Sigmoid colon (tissue), 7 donors: ENCODE results near the gene PRR30. TPM values are rescaled to one million over a fixed set of nuclear protein-coding genes. Genes with fewer than 3 reads are reported as not detected.

Experiments used
- DNase-seq: peaks from one replicate; pipeline ENCODE4 v3.0.0-alpha.2; 2019
- H3K27ac ChIP-seq, 4 donors: fragments of 200-600 bp; sonication (generic); one replicate each; pipeline ENCODE4 v1.5.1; 2016 to 2019; ENCODE audit warnings: mild to moderate bottlenecking in 1 of 4
- H3K27me3 ChIP-seq, 3 donors: fragments of 200-600 bp; sonication (generic); one replicate each; pipeline ENCODE4 v1.5.1; 2019; ENCODE audit warnings: mild to moderate bottlenecking in 1 of 3
- H3K36me3 ChIP-seq, 4 donors: fragments of 200-600 bp; sonication (generic); one replicate each; pipeline ENCODE4 v1.5.1; 2016 to 2019
- H3K4me1 ChIP-seq, 4 donors: fragments of 200-600 bp; sonication (generic); one replicate each; pipeline ENCODE4 v1.5.1; 2017 to 2019
- H3K4me3 ChIP-seq, 4 donors: fragments of 200-600 bp; sonication (generic); one replicate each; pipeline ENCODE4 v1.5.1; 2017 to 2019; ENCODE audit warnings: mild to moderate bottlenecking in 2 of 4, moderate library complexity in 1 of 4
- H3K9me3 ChIP-seq, 4 donors: fragments of 200-600 bp in 3 of 4; sonication (generic) in 3 of 4; one replicate each; pipeline versions ENCODE4 v1.5.1 to v1.6.1; 2013 to 2019
- EP300 ChIP-seq, 4 donors: sonication (generic); formaldehyde crosslinking; IDR thresholded peaks; one replicate each; pipeline ENCODE4 v1.6.1; 2017; ENCODE audit warnings: antibody characterized with exemption in 4 of 4
- POLR2A ChIP-seq, 2 donors: fragments of 450-650 bp; IDR thresholded peaks; one replicate each; pipeline ENCODE4 v1.6.1; 2016; ENCODE audit warnings: antibody characterized with exemption in 2 of 2, mild to moderate bottlenecking in 2 of 2, moderate library complexity in 2 of 2
- POLR2AphosphoS5 ChIP-seq, 4 donors: sonication (generic); formaldehyde crosslinking; IDR thresholded peaks; one replicate each; pipeline ENCODE4 v1.6.1; 2017; ENCODE audit warnings: antibody characterized with exemption in 4 of 4
- WGBS, 2 donors: extraction: QIAGEN DNeasy Blood & Tissue Kit; methylation state at CpG; one replicate each; pipeline ENCODE4 v1.1.7; 2013; 5-methylcytosine and 5-hydroxymethylcytosine counted together
- intact Hi-C: fragments of 100-400 bp; cut with DNase I; formaldehyde crosslinking; loops from one replicate; pipeline ENCODE4 v1.15.1; 2023
- polyA plus RNA-seq, 3 donors: library from polyadenylated mRNA; stranded (reverse); fragments of 200-250 nt; gene quantifications; one replicate each; pipeline ENCODE4 v1.2.3, GENCODE V29; 2013
- total RNA-seq, 4 donors: library from RNA; depleted of rRNA; stranded (reverse); fragments of >200 nt; gene quantifications; one replicate each; pipeline ENCODE4 v1.1.0, GENCODE V29; 2016
- TF ChIP-seq, protein P1 (sequence below), 4 experiments: fragments of 450-650 bp in 3 of 4; fragments of 200-600 bp in 1 of 4; IDR thresholded peaks; one replicate each; pipeline ENCODE4 v1.5.1; 2016 to 2019; ENCODE audit warnings: antibody characterized with exemption in 4 of 4, mild to moderate bottlenecking in 3 of 4, moderate library complexity in 2 of 4
- donor health status: healthy with polysubstance abuse.
- donor health status: Bipolar disorder and iron deficiency.
- donor health status: healthy.

Gene PRR30
- total and polyA plus RNA-seq, 7 donors: not detected

DNA sequence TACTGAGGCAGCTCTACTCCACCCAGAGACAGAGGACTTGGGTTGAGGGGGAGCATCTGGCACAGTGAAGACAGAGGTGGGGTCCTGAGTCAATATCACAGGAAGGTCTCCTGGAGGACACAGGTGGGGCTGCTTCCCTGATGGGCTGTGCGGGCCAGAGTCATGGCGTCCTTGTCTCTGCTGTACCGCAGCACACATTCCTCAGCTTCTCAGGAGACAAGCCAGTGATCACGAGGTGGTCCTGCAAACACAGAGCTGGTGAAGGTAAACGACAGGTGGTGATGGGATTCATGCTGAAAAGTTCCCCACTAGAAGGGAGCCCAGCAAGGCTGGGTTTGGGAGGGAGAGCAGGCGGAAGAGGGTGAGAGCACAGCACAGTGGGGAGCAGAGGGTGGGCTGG, 19.3 kb upstream of the PRR30 start:
- Histone ChIP-seq H3K4me3 (no peak overlapping the region), H3K36me3 (no peaks in the 10 kb centered on the region), H3K27ac (no peak overlapping the region), H3K4me1 (no peaks in the 10 kb centered on the region), H3K9me3 (no peaks in the 10 kb centered on the region), H3K27me3 (peaks cover 0 to 5% (median 0%) of the 10 kb centered on the region in 3 donors)
- intact Hi-C loops: no loop called here
- DNase-seq: no peak
- TF ChIP-seq, protein P1, sequence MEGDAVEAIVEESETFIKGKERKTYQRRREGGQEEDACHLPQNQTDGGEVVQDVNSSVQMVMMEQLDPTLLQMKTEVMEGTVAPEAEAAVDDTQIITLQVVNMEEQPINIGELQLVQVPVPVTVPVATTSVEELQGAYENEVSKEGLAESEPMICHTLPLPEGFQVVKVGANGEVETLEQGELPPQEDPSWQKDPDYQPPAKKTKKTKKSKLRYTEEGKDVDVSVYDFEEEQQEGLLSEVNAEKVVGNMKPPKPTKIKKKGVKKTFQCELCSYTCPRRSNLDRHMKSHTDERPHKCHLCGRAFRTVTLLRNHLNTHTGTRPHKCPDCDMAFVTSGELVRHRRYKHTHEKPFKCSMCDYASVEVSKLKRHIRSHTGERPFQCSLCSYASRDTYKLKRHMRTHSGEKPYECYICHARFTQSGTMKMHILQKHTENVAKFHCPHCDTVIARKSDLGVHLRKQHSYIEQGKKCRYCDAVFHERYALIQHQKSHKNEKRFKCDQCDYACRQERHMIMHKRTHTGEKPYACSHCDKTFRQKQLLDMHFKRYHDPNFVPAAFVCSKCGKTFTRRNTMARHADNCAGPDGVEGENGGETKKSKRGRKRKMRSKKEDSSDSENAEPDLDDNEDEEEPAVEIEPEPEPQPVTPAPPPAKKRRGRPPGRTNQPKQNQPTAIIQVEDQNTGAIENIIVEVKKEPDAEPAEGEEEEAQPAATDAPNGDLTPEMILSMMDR (IDR thresholded peaks at IDR 0.05): no peak
- TF ChIP-seq EP300 (IDR thresholded peaks at IDR 0.05) (no peak), POLR2A (IDR thresholded peaks at IDR 0.05) (no peak), POLR2AphosphoS5 (IDR thresholded peaks at IDR 0.05) (no peak)
- 84 to 85% methylated on average over 6 of the region's 6 CpGs for WGBS, 2 donors

DNA sequence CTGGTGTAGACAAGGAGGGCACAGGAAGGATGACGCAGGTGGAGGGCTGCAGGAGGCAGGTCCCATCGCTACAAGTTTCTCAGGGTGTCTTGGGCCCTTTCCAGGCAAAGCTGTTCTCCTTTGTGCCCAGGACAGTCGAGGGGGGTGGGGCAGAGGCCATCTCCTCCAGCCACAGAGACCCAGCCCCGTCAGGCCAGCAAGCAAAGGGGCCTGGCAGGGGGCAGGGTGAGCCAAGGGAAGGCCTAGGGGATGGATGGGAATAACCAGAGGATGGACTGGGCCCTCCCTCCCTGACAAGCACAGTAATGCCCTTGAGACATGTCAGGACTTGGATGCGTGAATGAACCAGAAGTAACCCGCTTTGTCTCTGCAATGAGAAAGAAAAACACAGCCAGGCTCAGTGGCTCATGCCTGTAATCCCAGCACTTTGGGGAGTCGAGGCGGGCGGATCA, 15.9 kb upstream of the PRR30 start:
- no peaks in the 10 kb centered on the region for H3K36me3 ChIP-seq
- H3K4me3 ChIP-seq: no peak overlapping the region
- H3K27me3 ChIP-seq: peaks cover 0 to under 1% (median 0%) of the 10 kb centered on the region in 3 donors
- no peak for DNase-seq
- no peaks in the 10 kb centered on the region for H3K9me3 ChIP-seq
- H3K27ac ChIP-seq: no peak overlapping the region
- TF ChIP-seq, protein P1 (IDR thresholded peaks at IDR 0.05): no peak
- TF ChIP-seq POLR2A (IDR thresholded peaks at IDR 0.05) (no peak), POLR2AphosphoS5 (IDR thresholded peaks at IDR 0.05) (no peak)
- no peaks in the 10 kb centered on the region for H3K4me1 ChIP-seq
- 88 to 89% methylated on average over 9 of the region's 9 CpGs for WGBS, 2 donors
- intact Hi-C loops: no loop called here

DNA sequence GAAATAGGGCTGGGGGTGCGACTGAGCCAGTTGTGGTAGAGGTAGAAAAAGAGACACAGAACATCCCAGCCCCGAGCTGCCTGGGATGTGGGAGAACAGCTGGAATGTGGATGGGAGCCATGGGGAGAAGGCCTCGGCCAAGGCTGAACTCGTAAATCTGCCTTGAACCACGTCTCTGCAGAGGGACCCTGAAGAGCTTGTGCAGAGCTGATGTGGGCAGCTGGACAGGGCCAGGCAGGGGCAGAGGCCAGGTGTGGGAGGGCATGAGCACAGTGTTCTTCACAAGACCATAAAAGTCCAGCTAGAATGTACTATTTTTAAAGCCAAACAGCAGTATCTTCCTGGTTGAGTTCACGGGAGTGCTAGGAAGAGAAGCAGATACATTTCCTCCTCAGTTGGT, 15.3 kb upstream of the PRR30 start:
- no peaks in the 10 kb centered on the region for H3K36me3 ChIP-seq
- TF ChIP-seq, protein P1 (IDR thresholded peaks at IDR 0.05): no peak
- no peak for TF ChIP-seq POLR2A (IDR thresholded peaks at IDR 0.05)
- TF ChIP-seq POLR2AphosphoS5 (IDR thresholded peaks at IDR 0.05): no peak
- TF ChIP-seq EP300 (IDR thresholded peaks at IDR 0.05): no peak
- DNase-seq: no peak
- intact Hi-C loops: no loop called here
- WGBS, 2 donors: 67 to 72% methylated on average over 6 of the region's 6 CpGs
- no peak overlapping the region for H3K4me3 ChIP-seq
- H3K4me1 ChIP-seq: no peaks in the 10 kb centered on the region
- H3K27me3 ChIP-seq: peaks cover 0 to 6% (median 0%) of the 10 kb centered on the region in 3 donors
- H3K9me3 ChIP-seq: no peaks in the 10 kb centered on the region
- no peak overlapping the region for H3K27ac ChIP-seq

DNA sequence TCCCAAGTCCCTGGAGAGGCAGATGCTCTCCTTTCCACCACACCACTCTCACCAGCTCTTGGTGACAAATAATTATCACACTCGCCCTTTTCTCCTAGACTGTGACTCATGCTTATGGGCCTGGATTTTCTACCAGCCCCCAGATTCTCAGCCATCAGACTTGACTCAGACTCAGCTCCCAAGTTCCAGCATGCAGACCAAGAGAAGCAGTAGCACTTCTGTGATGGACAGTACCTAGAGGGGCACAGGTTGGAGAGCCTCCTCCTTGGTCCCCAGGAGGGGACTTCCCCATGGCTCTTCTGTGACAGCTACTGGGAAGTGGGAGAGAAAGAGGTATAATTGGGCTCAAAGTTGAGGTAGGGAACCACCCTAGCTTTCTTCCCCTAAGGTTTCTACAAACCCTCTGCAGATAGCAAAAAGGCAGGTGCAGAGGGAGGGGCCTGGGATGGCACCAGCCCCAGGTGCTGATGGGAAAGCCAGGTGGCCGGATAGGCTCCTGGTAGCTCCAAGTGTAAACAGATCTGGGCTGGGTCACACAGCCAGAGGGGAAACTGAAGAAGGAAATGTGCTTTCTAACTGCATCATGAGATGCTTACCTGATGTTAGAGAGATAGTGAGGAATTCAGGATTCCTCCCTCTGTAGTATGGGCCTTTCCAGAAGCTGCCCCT, 13.7 kb upstream of the PRR30 start:
- Histone ChIP-seq H3K36me3 (no peaks in the 10 kb centered on the region), H3K4me1 (no peaks in the 10 kb centered on the region), H3K27ac (no peak overlapping the region), H3K27me3 (peaks cover 0 to 6% (median 0%) of the 10 kb centered on the region in 3 donors), H3K4me3 (no peak overlapping the region), H3K9me3 (no peaks in the 10 kb centered on the region)
- TF ChIP-seq POLR2AphosphoS5 (IDR thresholded peaks at IDR 0.05) (no peak), EP300 (IDR thresholded peaks at IDR 0.05) (no peak), POLR2A (IDR thresholded peaks at IDR 0.05) (no peak)
- TF ChIP-seq, protein P1 (IDR thresholded peaks at IDR 0.05): no peak
- WGBS, 2 donors: 37 to 70% methylated on average over 2 of the region's 2 CpGs
- DNase-seq: no peak
- intact Hi-C loops: no loop called here
